ES-I3 (cell line): ENCODE results near the gene RBM20.
A peak's percentile ranks its signal among the peaks of the same experiment; 100 is the strongest.
"Not testable (repeated sequence)": the region's sequence is repeated elsewhere in the genome, so short reads cannot be mapped to it uniquely, and the experiment has no call there.

Experiments used
- H3K36me3 ChIP-seq: 2 replicates; pipeline ENCODE4 v1.6.1; 2013; ENCODE audit warnings: mild to moderate bottlenecking, low read length, control low read depth, moderate library complexity; ENCODE audit not compliant: insufficient read depth
- H3K4me1 ChIP-seq: 2 replicates; pipeline ENCODE4 v1.6.1; 2013; ENCODE audit warnings: mild to moderate bottlenecking, control low read depth, low read length; ENCODE audit not compliant: insufficient read depth
- H3K9ac ChIP-seq: 2 replicates; pipeline ENCODE4 v1.6.1; 2013; ENCODE audit warnings: low read depth, mild to moderate bottlenecking, low read length, moderate library complexity
- H3K9me3 ChIP-seq: 2 replicates; pipeline ENCODE4 v1.6.1; 2013; ENCODE audit warnings: mild to moderate bottlenecking, low read length, moderate library complexity; ENCODE audit not compliant: control insufficient read depth, insufficient read depth

Gene RBM20

DNA sequence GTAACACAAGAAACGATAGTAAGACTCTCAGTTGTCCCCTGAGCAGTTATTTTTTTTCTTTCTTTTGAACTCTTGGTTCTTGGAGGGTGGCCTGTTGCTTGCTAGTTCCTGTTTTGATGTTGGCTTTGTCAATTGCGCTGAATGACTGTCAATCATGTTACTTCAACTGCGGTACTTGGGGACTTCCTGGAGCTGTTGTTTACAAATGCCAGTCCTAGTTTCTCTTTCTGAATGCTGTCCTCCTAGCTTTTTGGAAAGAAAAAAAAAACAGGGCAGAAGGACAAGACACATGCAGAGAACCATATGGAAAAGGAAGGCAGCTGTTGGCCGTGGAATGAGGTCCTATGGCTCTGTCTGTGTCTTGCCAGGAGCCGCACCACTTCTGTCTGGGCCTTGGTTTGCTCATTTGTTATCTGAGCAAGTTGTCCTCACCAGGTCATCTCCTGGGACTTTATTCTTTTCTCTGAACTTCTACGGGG is 220.6 kb downstream of the RBM20 start:
- H3K9ac ChIP-seq: no peak overlapping the region

DNA sequence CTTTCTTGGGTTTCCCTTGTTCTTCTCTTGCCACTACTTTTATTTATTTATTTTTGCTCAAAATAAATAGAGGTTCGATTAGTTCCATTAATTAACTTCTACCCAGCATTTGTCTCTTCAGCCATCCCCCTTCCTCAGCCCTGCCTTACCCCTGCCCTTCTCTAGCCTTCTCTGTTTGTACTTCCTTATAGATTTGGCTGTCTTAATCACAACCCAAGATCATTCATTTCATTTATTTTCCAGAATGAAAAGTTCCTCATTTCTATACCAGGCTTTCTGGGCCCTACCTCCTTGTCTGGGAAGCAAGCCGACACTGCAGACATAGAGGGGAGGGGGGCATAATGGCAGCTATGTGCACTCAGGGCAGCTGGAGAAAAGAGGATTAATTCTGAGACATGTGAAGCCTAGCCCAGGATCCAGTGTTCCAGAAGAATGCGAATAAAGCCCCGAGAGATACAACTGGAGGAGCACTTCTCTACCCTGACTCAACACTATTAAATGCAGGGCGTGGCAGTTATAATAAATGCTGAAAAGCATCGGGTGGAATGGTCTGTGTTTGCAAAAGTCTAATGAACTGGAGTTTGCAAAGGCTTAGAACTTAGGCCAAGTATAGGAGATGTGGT is 221.2 kb downstream of the RBM20 start:
- Histone ChIP-seq H3K36me3 (no peaks in the 10 kb centered on the region), H3K4me1 (peaks cover 3% of the 10 kb centered on the region; the same call in 1 of the 2 replicates), H3K9ac (no peak overlapping the region), H3K9me3 (no peaks in the 10 kb centered on the region)

More for the DNA sequence above, 220.6 kb downstream of the RBM20 start:
- Histone ChIP-seq H3K36me3 (no peaks in the 10 kb centered on the region), H3K4me1 (peaks cover 3% of the 10 kb centered on the region; the same call in 1 of the 2 replicates), H3K9me3 (no peaks in the 10 kb centered on the region)

GRCh38 chr10:110865809-110866482 is 221.8 kb downstream of the RBM20 start:
- Histone ChIP-seq H3K4me1 (peaks cover 9% of the 10 kb centered on the region), H3K36me3 (no peaks in the 10 kb centered on the region), H3K9me3 (no peaks in the 10 kb centered on the region), H3K9ac (no peak overlapping the region)

DNA sequence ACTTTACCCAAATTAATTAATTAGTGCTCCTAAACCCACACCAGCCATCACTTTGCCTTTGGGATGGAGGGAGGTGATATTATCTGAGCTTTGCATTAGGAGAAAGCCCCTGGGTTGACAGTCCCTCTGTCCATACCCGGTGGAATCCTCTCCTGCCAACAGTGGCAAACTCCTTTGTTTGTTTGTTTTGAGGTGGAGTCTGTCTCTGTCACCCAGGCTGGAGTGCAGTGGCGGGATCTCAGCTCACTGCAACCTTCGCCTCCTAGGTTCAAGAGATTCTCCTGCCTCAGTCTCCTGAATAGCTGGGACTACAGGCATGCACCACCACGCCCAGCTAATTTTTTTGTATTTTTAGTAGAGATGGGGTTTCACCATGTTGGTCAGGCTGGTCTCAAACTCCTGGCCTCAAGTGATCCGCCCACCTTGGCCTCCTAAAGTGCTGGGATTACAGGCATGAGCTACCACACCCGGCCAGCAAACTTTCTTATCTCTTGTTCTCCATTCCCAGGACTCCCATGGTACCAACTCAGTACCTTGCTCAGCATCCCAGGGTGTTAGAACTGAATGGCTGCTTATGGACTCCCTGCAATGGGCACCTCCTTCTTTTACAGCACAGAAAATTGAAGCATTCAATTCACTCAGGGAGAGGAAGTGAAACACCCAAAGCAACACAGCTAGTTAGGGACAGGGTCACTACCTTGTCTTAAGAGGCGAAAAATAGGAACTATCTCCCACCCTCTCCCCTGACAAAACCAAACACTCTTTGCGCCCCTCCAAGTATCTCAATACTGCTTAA is 223.1 kb downstream of the RBM20 start:
- not testable (repeated sequence) for H3K9me3 ChIP-seq, H3K9ac ChIP-seq, H3K36me3 ChIP-seq
- peaks cover 13% of the 10 kb centered on the region for H3K4me1 ChIP-seq

DNA sequence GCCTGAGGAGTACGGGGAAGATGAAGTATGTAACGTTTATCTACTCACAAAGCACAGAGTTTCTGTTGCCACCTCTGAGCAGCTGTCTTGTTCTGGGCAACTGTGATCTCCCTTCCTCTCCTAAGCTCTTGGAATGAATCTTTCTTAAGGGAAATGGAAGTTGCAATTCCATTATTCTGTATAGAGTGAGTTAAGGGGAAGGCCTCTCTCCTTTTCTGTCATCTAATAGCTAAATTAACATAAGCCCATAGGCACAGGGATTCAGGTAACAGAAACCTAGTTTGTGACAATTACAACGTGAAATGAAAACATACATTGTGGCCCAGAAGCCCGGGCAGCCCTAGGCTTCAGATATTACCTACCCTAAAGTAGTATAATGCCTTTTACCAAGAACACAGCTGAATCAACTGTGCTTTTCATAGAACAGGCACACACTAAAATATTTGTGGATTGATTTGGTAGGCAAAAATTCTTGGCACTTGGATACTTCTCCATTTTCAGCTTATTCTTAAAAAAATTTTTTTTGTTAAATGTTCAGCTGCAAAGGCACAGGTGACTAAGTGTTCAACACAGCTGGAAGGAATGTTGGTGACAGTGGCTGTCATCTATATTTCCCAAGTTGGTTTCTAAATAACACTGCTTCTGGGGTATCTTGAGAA is 223.8 kb downstream of the RBM20 start:
- Histone ChIP-seq H3K9ac (no peak overlapping the region), H3K36me3 (no peaks in the 10 kb centered on the region), H3K9me3 (no peaks in the 10 kb centered on the region), H3K4me1 (peaks cover 13% of the 10 kb centered on the region)

GRCh38 chr10:110868981-110869380 is 224.8 kb downstream of the RBM20 start:
- H3K9ac ChIP-seq: no peak overlapping the region
- no peaks in the 10 kb centered on the region for H3K36me3 ChIP-seq
- peaks cover 13% of the 10 kb centered on the region for H3K4me1 ChIP-seq
- no peaks in the 10 kb centered on the region for H3K9me3 ChIP-seq

- Histone ChIP-seq H3K36me3 (no peaks in the 10 kb centered on the region), H3K9me3 (no peaks in the 10 kb centered on the region), H3K4me1 (peaks cover 10% of the 10 kb centered on the region), H3K9ac (peak overlapping the region; percentile 77)
These were observed 226.7 kb downstream of the RBM20 start for GRCh38 chr10:110870823-110871297.

DNA sequence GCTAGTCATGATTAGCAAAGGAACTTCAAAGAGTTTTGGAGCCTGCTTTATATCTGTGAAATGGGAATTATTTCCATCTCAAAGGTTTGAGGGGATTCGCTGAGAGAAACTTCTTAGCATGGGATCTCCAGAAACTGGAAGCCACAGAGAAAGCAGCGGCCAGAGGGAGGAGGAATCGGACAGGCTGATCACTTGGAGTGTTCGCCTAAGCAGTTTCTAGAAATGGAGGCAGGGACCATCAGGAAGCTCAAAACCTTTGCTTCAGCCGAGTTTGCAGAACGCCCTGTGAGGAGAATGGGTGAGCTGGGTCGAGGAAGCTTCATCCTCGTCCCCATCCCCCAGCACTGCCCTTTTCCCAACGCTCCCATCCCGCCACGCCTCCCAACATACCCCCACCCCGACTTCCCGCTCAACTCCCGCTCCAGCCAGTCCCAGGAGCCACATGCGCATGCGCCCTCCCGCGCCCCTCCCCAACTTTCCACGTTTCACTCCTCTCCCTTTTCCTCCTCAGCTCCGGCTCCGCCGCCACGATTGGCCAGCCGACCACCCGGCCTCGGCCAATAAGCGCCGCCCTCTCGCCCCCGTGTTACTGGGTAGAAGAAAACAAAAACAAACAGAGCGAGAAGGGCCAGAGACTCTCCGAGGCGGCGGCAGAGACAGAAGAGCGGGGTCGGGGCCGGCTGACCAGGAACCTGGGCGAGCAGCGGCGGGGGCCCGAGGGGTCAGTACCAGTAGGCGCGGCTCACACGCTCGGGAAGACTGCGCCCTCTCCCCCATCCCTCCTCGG is 227.4 kb downstream of the RBM20 start, which contains the start of gene PDCD4:
PDCD4 (plus strand) TSS at position 631 of the 787 bp plus-strand sequence. CDS start 4,100 bp downstream, outside the sequence.
- Histone ChIP-seq H3K4me1 (peaks cover 10% of the 10 kb centered on the region), H3K9me3 (no peaks in the 10 kb centered on the region), H3K36me3 (no peaks in the 10 kb centered on the region), H3K9ac (peak within 1 kb of the TSS; percentile 85)

- Histone ChIP-seq H3K9ac (peak overlapping the region; percentile 85), H3K36me3 (no peaks in the 10 kb centered on the region), H3K9me3 (no peaks in the 10 kb centered on the region), H3K4me1 (peaks cover 10% of the 10 kb centered on the region)
These were observed 228.2 kb downstream of the RBM20 start for GRCh38 chr10:110872145-110872983.

DNA sequence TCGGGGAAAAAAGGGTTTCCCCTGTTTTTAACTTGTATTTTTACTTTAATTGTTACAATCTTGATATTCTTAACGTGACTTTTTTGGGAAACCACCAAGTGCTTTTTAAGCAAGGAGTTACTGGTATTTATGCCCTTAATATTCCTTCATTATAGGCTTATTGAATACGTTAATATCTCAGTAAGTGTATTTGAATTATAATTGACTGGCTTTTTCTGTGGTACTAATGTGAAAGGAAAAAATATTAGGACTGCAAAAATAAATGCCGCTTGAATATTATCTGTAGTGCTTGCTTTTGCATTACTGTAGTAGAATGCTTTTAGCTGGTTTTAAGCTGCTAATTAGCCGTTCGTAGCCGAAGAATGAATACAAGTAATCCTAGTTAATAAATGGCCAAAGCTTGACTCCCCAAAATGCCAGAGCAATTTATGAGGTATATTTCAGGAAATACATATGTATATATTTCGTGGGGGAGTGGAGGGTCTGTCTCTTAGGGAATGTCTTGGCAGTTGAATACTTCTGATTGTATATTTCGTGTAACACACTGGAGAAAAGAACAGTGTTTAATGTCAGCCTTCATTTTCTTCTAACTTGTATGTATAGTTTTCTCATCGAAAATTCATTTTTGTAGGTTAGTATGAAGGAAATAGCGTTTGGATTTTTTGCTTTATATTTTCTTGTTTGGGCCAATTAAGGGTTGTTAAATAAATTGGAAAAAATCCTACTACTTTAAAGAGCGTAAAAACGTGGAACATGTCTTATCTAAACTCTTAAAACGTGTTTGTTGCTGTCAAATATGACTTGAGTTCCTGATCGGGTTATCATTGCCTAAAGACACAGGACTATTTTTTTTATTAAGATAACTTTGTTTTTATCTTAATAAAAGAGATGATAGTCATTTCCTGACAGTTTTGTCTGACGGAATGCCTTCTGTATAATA is 229.1 kb downstream of the RBM20 start:
- Histone ChIP-seq H3K9me3 (no peaks in the 10 kb centered on the region), H3K4me1 (peaks cover 10% of the 10 kb centered on the region), H3K9ac (peak overlapping the region; percentile 85), H3K36me3 (no peaks in the 10 kb centered on the region)

GRCh38 chr10:110873951-110874350 is 229.8 kb downstream of the RBM20 start:
- H3K9ac ChIP-seq: no peak overlapping the region

GRCh38 chr10:110876000-110876399 is 231.9 kb downstream of the RBM20 start:
- Histone ChIP-seq H3K9me3 (no peaks in the 10 kb centered on the region), H3K9ac (no peak overlapping the region), H3K4me1 (peaks cover 4% of the 10 kb centered on the region), H3K36me3 (no peaks in the 10 kb centered on the region)

More at GRCh38 chr10:110873951-110874350, 229.8 kb downstream of the RBM20 start:
- H3K9me3 ChIP-seq: no peaks in the 10 kb centered on the region
- peaks cover 10% of the 10 kb centered on the region for H3K4me1 ChIP-seq
- no peaks in the 10 kb centered on the region for H3K36me3 ChIP-seq
